B cell (primary cell): Measurements from ENCODE around the gene MT1X. TPM values are rescaled to one million over a fixed set of nuclear protein-coding genes. Genes with fewer than 3 reads are reported as not detected.

ENCODE experiments used
- ATAC-seq: fragments of 200-7000 bp; cut with Tn5 transposase; one replicate; pipeline ENCODE4 v1.10.0; 2021; ENCODE audit warnings: low read depth, mild to moderate bottlenecking, moderate number of reproducible peaks, moderate library complexity
- CTCF ChIA-PET: fragments of 350-600 bp; sonication (Branson Sonifier 250); formaldehyde crosslinking; loops from one replicate; lab custom pipeline; 2021; ENCODE audit warnings: antibody characterized with exemption, inconsistent platforms; lab: Charles Lee
- POLR2A ChIA-PET: fragments of 350-600 bp; sonication (Branson Sonifier 250); formaldehyde crosslinking; loops from one replicate; lab custom pipeline; 2021; ENCODE audit warnings: antibody characterized with exemption; lab: Charles Lee
- DNase-seq: peaks from one replicate; pipeline ENCODE4 v3.0.0; 2013
- H2AFZ ChIP-seq: 2 replicates; pipeline ENCODE4 v1.6.1; 2012; ENCODE audit warnings: mild to moderate bottlenecking, low read depth, low read length; ENCODE audit not compliant: insufficient read depth, poor library complexity, severe bottlenecking
- H3K27ac ChIP-seq, 2 donors: 1 replicate in 1 of 2; 2 replicates in 1 of 2; pipeline ENCODE4 v1.5.1; 2012 to 2013; ENCODE audit warnings: low read length in 2 of 2, mild to moderate bottlenecking in 2 of 2, moderate library complexity in 1 of 2
- H3K27me3 ChIP-seq, 4 experiments: fragments of 200-600 bp in 1 of 4; sonication (generic) in 1 of 4; replicated peaks in 1 of 4; 1 replicate in 2 of 4; 2 replicates in 2 of 4; pipeline versions ENCODE4 v1.6.1 to v1.7.0; 2013 to 2016; ENCODE audit warnings: low read length in 3 of 4, mild to moderate bottlenecking in 2 of 4, mixed read lengths in 1 of 4, moderate library complexity in 1 of 4; ENCODE audit not compliant: insufficient read depth in 4 of 4, control insufficient read depth in 3 of 4; ENCODE audit errors: control extremely low read depth in 1 of 4
- H3K36me3 ChIP-seq, 2 experiments: replicated peaks in 1 of 2; 1 replicate in 1 of 2; 2 replicates in 1 of 2; pipeline versions ENCODE4 v1.6.1 to v1.7.1; 2013; ENCODE audit warnings: low read length in 1 of 2; ENCODE audit not compliant: insufficient read depth in 2 of 2, control insufficient read depth in 1 of 2; ENCODE audit errors: control extremely low read depth in 1 of 2, extremely low read depth in 1 of 2
- H3K4me1 ChIP-seq, 2 donors: fragments of 200-600 bp in 1 of 2; sonication (generic) in 1 of 2; 1 replicate in 1 of 2; 2 replicates in 1 of 2; pipeline versions ENCODE4 v1.5.1 to v1.6.1; 2013 to 2017; ENCODE audit warnings: low read length in 2 of 2; ENCODE audit not compliant: control insufficient read depth in 2 of 2, insufficient read depth in 2 of 2
- H3K4me2 ChIP-seq: replicated peaks from 2 replicates; pipeline ENCODE3; 2012; ENCODE audit warnings: mild to moderate bottlenecking, low read depth, low read length; ENCODE audit not compliant: poor library complexity, severe bottlenecking
- H3K4me3 ChIP-seq, 5 experiments: fragments of 200-600 bp in 1 of 5; sonication (generic) in 1 of 5; 1 replicate in 3 of 5; 2 replicates in 2 of 5; pipeline versions ENCODE4 v1.5.1 to v1.7.0; 2011 to 2016; ENCODE audit warnings: low read length in 4 of 5, mild to moderate bottlenecking in 4 of 5, low read depth in 2 of 5, control low read depth in 1 of 5, moderate library complexity in 1 of 5; ENCODE audit not compliant: insufficient read depth in 1 of 5; ENCODE audit errors: control extremely low read depth in 1 of 5, extremely low read depth in 1 of 5
- H3K79me2 ChIP-seq: fragments of 200-600 bp; sonication (generic); one replicate; pipeline ENCODE4 v1.6.0; 2016; ENCODE audit warnings: low read length; ENCODE audit not compliant: control insufficient read depth, insufficient read depth
- H3K9ac ChIP-seq: fragments of 200-600 bp; sonication (generic); 2 replicates; pipeline ENCODE4 v1.6.1; 2017; ENCODE audit warnings: mild to moderate bottlenecking, low read length, moderate library complexity
- H3K9me3 ChIP-seq, 3 donors: one replicate each; pipeline versions ENCODE4 v1.6.1 to v1.7.1; 2013; ENCODE audit warnings: low read length in 2 of 3; ENCODE audit not compliant: control insufficient read depth in 2 of 3, insufficient read depth in 1 of 3; ENCODE audit errors: control extremely low read depth in 1 of 3
- H4K20me1 ChIP-seq: 2 replicates; pipeline ENCODE4 v1.6.0; 2012; ENCODE audit warnings: mild to moderate bottlenecking, low read length; ENCODE audit not compliant: insufficient read depth, control insufficient read depth, poor library complexity, severe bottlenecking
- H3K27ac Mint-ChIP-seq: one replicate; pipeline ENCODE4 v1.8.0; 2021; ENCODE audit warnings: mixed read lengths
- H3K27me3 Mint-ChIP-seq: one replicate; pipeline ENCODE4 v1.8.0; 2021; ENCODE audit warnings: mixed read lengths
- H3K4me1 Mint-ChIP-seq: one replicate; pipeline ENCODE4 v1.8.0; 2021; ENCODE audit warnings: mixed read lengths
- H3K4me3 Mint-ChIP-seq: one replicate; pipeline ENCODE4 v1.8.0; 2021; ENCODE audit warnings: mixed read lengths
- H3K9me3 Mint-ChIP-seq: one replicate; pipeline ENCODE4 v1.8.0; 2022; ENCODE audit warnings: mixed read lengths; ENCODE audit not compliant: insufficient read depth
- EZH2 ChIP-seq: IDR thresholded peaks from 2 replicates; pipeline ENCODE4 v1.6.1; 2012; ENCODE audit warnings: borderline replicate concordance, low read depth, mild to moderate bottlenecking, moderate library complexity, low read length; ENCODE audit not compliant: insufficient read depth, poor library complexity, severe bottlenecking
- WGBS: methylation state at CpG from one replicate; pipeline ENCODE4 v1.1.5; 2013; ENCODE audit warnings: missing lambda C conversion rate; ENCODE audit not compliant: insufficient coverage; 5-methylcytosine and 5-hydroxymethylcytosine counted together
- intact Hi-C: fragments of 100-400 bp; cut with micrococcal nuclease; formaldehyde crosslinking; loops from one replicate; pipeline ENCODE4 v1.10.0; 2022
- polyA plus RNA-seq: library from polyadenylated mRNA; depleted of rRNA; stranded (reverse); fragments of >200 nt; gene quantifications from 2 replicates; pipeline ENCODE4 v1.2.3, GENCODE V29; 2012
- total RNA-seq, 2 donors: library from RNA; stranded (reverse); fragments of 120-200 nt in 1 of 2; gene quantifications; 1 replicate in 1 of 2; 2 replicates in 1 of 2; pipeline versions ENCODE4 v1.2.3 to v1.2.4, GENCODE V29; 2013 to 2022
- TF ChIP-seq, protein P1 (sequence below): fragments of 200-600 bp; IDR thresholded peaks from one replicate; pipeline ENCODE4 v1.8.0; 2022; ENCODE audit warnings: antibody characterized with exemption, mild to moderate bottlenecking

The MT1X gene
- total and polyA plus RNA-seq, 2 donors (not counting 1 experiment from before 2014, with no cell fraction given), result 9.1 to 17.2 TPM

DNA sequence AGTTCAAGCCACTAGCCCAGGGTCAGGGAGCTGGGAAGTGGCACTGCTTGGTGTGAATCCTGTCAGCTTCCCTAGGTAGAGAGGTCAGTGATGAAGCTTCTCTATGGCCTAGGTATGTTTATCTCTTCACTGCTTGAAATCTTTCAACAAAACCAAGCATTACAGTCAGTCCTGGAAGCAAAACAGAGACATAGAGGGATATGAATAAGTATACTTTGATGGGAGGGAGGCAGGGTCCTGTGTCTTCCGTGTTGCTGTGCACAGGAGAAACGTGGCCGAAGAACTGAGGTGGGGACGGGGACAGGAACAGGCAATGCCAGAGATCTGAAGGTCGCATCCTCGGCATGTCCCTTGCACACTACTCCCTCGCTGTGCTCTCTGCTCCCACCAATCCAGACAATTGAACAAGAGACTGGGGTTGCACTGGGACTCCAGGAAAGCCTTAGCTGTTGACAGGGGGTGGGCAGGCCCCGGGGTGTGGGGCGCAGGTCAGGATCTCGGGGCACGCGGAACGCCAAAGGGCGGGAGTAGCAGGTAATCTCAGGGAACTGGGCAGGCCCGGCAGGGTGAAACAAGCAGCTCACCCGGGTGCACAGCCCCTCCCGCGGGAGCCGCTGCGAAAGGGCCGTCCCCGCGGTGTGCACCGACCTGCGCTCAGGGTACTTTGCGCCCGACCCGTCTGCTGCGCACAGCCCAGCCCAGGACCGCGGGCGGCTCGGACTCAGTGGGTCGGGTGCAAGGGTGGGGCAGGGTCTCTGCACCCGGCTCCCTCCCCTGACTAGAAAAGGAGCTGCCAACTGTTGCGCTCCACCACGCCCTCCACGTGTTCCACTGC lies 13.0 kb upstream of the MT1X start, which contains the start of gene MT1H:
Gene MT1H, plus strand, starts transcription at position 810 of the 835 bp plus-strand sequence. CDS start 71 bp downstream, outside the sequence.
- Mint-ChIP-seq H3K27ac (no peak within 1 kb of the TSS), H3K27me3 (peaks cover 86% of the 10 kb centered on the region), H3K4me1 (peaks cover 9% of the 10 kb centered on the region), H3K9me3 (no peaks in the 10 kb centered on the region), H3K4me3 (no peak within 1 kb of the TSS)
- Histone ChIP-seq H3K36me3 (no peaks in the 10 kb centered on the region), H3K4me2 (no peak within 1 kb of the TSS), H3K79me2 (no peaks in the 10 kb centered on the region), H4K20me1 (no peaks in the 10 kb centered on the region), H3K9me3 (peaks cover 0 to 3% (median 0%) of the 10 kb centered on the region in 3 donors), H3K27ac (no peak within 1 kb of the TSS), H3K27me3 (peaks cover 0 to 75% (median 32%) of the 10 kb centered on the region in 4 experiments), H3K4me3 (no peak within 1 kb of the TSS), H3K9ac (no peak within 1 kb of the TSS), H2AFZ (no peak within 1 kb of the TSS), H3K4me1 (peaks cover 6 to 7% of the 10 kb centered on the region in 2 donors)
- no peak for TF ChIP-seq EZH2
- TF ChIP-seq, protein P1, sequence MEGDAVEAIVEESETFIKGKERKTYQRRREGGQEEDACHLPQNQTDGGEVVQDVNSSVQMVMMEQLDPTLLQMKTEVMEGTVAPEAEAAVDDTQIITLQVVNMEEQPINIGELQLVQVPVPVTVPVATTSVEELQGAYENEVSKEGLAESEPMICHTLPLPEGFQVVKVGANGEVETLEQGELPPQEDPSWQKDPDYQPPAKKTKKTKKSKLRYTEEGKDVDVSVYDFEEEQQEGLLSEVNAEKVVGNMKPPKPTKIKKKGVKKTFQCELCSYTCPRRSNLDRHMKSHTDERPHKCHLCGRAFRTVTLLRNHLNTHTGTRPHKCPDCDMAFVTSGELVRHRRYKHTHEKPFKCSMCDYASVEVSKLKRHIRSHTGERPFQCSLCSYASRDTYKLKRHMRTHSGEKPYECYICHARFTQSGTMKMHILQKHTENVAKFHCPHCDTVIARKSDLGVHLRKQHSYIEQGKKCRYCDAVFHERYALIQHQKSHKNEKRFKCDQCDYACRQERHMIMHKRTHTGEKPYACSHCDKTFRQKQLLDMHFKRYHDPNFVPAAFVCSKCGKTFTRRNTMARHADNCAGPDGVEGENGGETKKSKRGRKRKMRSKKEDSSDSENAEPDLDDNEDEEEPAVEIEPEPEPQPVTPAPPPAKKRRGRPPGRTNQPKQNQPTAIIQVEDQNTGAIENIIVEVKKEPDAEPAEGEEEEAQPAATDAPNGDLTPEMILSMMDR, result no peak
- 9% methylated on average over 37 of the region's 38 CpGs for WGBS
- ATAC-seq (no peak), DNase-seq (no peak)
- ChIA-PET CTCF (interaction anchor here (0.7 kb wide), 1 partner anchor 33 kb away, joined by 3 read pairs; no protein-coding TSS in a partner anchor), POLR2A (no interaction called here)
- intact Hi-C loops, result no loop called here
